ENCODE measurements around the gene BLID. TPM values are rescaled to one million over a fixed set of nuclear protein-coding genes. Genes with fewer than 3 reads are reported as not detected.

Gene BLID
- total RNA-seq, 1 experiment from 2014 or later = 5.7 TPM

GRCh38 chr11:122077459-122077858 is 38.6 kb downstream of the BLID start:
- H2AFZ ChIP-seq (ENCODE audit: low read length) = no peak overlapping the region
- H3K27me3 ChIP-seq (ENCODE audit: low read length) = no peaks in the 10 kb centered on the region
- H3K36me3 ChIP-seq (ENCODE audit: low read depth, low read length) = no peaks in the 10 kb centered on the region
- CTCF ChIA-PET = no interaction called here
- H3K9me3 ChIP-seq (ENCODE audit: low read length) = no peaks in the 10 kb centered on the region
- intact Hi-C loops (cut with micrococcal nuclease) = no loop called here
- H3K4me3 ChIP-seq (ENCODE audit: low read length) = no peak overlapping the region
- H3K27ac ChIP-seq (ENCODE audit: low read length) = no peak overlapping the region
- no peak overlapping the region for H3K9ac ChIP-seq (ENCODE audit: low read length)
- H4K20me1 ChIP-seq (ENCODE audit: low read length) = no peaks in the 10 kb centered on the region
- POLR2A ChIA-PET (ENCODE audit: unreplicated experiment) = no interaction called here
- H3K79me2 ChIP-seq (ENCODE audit: low read length) = no peaks in the 10 kb centered on the region
- no peak for ATAC-seq
- H3F3A ChIP-seq (ENCODE audit: low read length, unreplicated experiment) = no peaks in the 10 kb centered on the region
- BruUV-seq (replicated peaks) = no TSS peak
- DNase-seq = no peak
- no peak overlapping the region for H3K4me2 ChIP-seq (ENCODE audit: low read length)
- H3K9me2 ChIP-seq (replicated peaks; ENCODE audit: low read length) = no peaks in the 10 kb centered on the region
- TF ChIP-seq EZH2 (IDR thresholded peaks at IDR 0.05; ENCODE audit: low read length, unreplicated experiment) = no peak
- no peak for TF ChIP-seq EZH2phosphoT487 (IDR thresholded peaks at IDR 0.05; ENCODE audit: borderline replicate concordance, low read length)
- no peak for TF ChIP-seq CTCF (conservative IDR thresholded peaks at IDR 0.05; ENCODE audit: low read depth, low read length)
- H3K4me1 ChIP-seq (ENCODE audit: insufficient read depth, low read length) = no peaks in the 10 kb centered on the region

GRCh38 chr11:122076512-122077120 is 39.4 kb downstream of the BLID start:
- Histone ChIP-seq H3K9ac (ENCODE audit: low read length) (no peak overlapping the region), H2AFZ (ENCODE audit: low read length) (no peak overlapping the region), H3K4me3 (ENCODE audit: low read length) (no peak overlapping the region), H3K79me2 (ENCODE audit: low read length) (no peaks in the 10 kb centered on the region), H3K9me3 (ENCODE audit: low read length) (no peaks in the 10 kb centered on the region), H3K36me3 (ENCODE audit: low read depth, low read length) (no peaks in the 10 kb centered on the region), H3K27me3 (ENCODE audit: low read length) (no peaks in the 10 kb centered on the region), H3K4me2 (ENCODE audit: low read length) (no peak overlapping the region), H3F3A (ENCODE audit: low read length, unreplicated experiment) (no peaks in the 10 kb centered on the region), H3K9me2 (replicated peaks; ENCODE audit: low read length) (no peaks in the 10 kb centered on the region), H3K27ac (ENCODE audit: low read length) (no peak overlapping the region), H4K20me1 (ENCODE audit: low read length) (no peaks in the 10 kb centered on the region), H3K4me1 (ENCODE audit: insufficient read depth, low read length) (no peaks in the 10 kb centered on the region)
- BruUV-seq (replicated peaks) = no TSS peak
- intact Hi-C loops (cut with micrococcal nuclease) = no loop called here
- ChIA-PET POLR2A (ENCODE audit: unreplicated experiment) (interaction anchor here (0.5 kb wide), 1 partner anchor 140 kb away, joined by 3 read pairs; no protein-coding TSS in a partner anchor), CTCF (no interaction called here)
- DNase-seq (no peak), ATAC-seq (no peak)
- no peak for TF ChIP-seq EZH2 (IDR thresholded peaks at IDR 0.05; ENCODE audit: low read length, unreplicated experiment)
- TF ChIP-seq CTCF (conservative IDR thresholded peaks at IDR 0.05; ENCODE audit: low read depth, low read length) = no peak
- no peak for TF ChIP-seq EZH2phosphoT487 (IDR thresholded peaks at IDR 0.05; ENCODE audit: borderline replicate concordance, low read length)

- H3K36me3 ChIP-seq (ENCODE audit: low read depth, low read length) = no peaks in the 10 kb centered on the region
- no peak overlapping the region for H2AFZ ChIP-seq (ENCODE audit: low read length)
- no peak overlapping the region for H3K27ac ChIP-seq (ENCODE audit: low read length)
- H4K20me1 ChIP-seq (ENCODE audit: low read length) = no peaks in the 10 kb centered on the region
- no peaks in the 10 kb centered on the region for H3K27me3 ChIP-seq (ENCODE audit: low read length)
- H3K9me2 ChIP-seq (replicated peaks; ENCODE audit: low read length) = no peaks in the 10 kb centered on the region
- POLR2A ChIA-PET (ENCODE audit: unreplicated experiment) = no interaction called here
- CTCF ChIA-PET = no interaction called here
- no peak for TF ChIP-seq CTCF (conservative IDR thresholded peaks at IDR 0.05; ENCODE audit: low read depth, low read length)
- TF ChIP-seq EZH2phosphoT487 (IDR thresholded peaks at IDR 0.05; ENCODE audit: borderline replicate concordance, low read length) = no peak
- TF ChIP-seq EZH2 (IDR thresholded peaks at IDR 0.05; ENCODE audit: low read length, unreplicated experiment) = no peak
- intact Hi-C loops (cut with micrococcal nuclease) = no loop called here
- H3F3A ChIP-seq (ENCODE audit: low read length, unreplicated experiment) = no peaks in the 10 kb centered on the region
- no TSS peak for BruUV-seq (replicated peaks)
- H3K4me3 ChIP-seq (ENCODE audit: low read length) = no peak overlapping the region
- no peak overlapping the region for H3K9ac ChIP-seq (ENCODE audit: low read length)
- DNase-seq (no peak), ATAC-seq (no peak)
- no peaks in the 10 kb centered on the region for H3K9me3 ChIP-seq (ENCODE audit: low read length)
- no peak overlapping the region for H3K4me2 ChIP-seq (ENCODE audit: low read length)
- no peaks in the 10 kb centered on the region for H3K4me1 ChIP-seq (ENCODE audit: insufficient read depth, low read length)
- H3K79me2 ChIP-seq (ENCODE audit: low read length) = no peaks in the 10 kb centered on the region
These were observed 41.0 kb downstream of the BLID start for GRCh38 chr11:122075016-122075415.

Data from PC-3 (cell line).